K562 (cell line): ENCODE results near the gene SIGLEC6. TPM values are rescaled to one million over a fixed set of nuclear protein-coding genes. Genes with fewer than 3 reads are reported as not detected.

ENCODE experiments used
- ASH1L ChIP-seq: fragments of 450-650 bp; IDR thresholded peaks from 2 replicates; pipeline ENCODE4 v1.6.1; 2018; ENCODE audit warnings: borderline replicate concordance, mild to moderate bottlenecking, low read depth; ENCODE audit not compliant: partially characterized antibody
- FUS ChIP-seq: fragments of 200-400 bp; formaldehyde crosslinking; optimal IDR thresholded peaks from 2 replicates; pipeline ENCODE3; 2017; ENCODE audit warnings: low read depth, low read length
- IFI16 ChIP-seq: fragments of 250-450 bp; sonication (Bioruptor Pico); IDR thresholded peaks from 2 replicates; pipeline ENCODE4 v2.1.2; 2022; ENCODE audit warnings: mild to moderate bottlenecking, inconsistent platforms
- MYC ChIP-seq, 2 experiments: fragments of 250-450 bp in 1 of 2; sonication (Bioruptor Pico) in 1 of 2; IDR thresholded peaks; 2 replicates each; pipeline versions ENCODE4 v1.5.1 to v1.6.1; 2012 to 2021; ENCODE audit warnings: low read depth in 2 of 2, borderline replicate concordance in 1 of 2, improper control_type of control experiment in 1 of 2, low read length in 1 of 2, mild to moderate bottlenecking in 1 of 2, moderate library complexity in 1 of 2
- NR2C1 ChIP-seq, 2 experiments: fragments of 450-650 bp; IDR thresholded peaks; 2 replicates each; pipeline ENCODE4 v1.6.1; 2017; ENCODE audit warnings: mild to moderate bottlenecking in 2 of 2, antibody characterized with exemption in 1 of 2, inconsistent platforms in 1 of 2, missing compliant biosample characterization in 1 of 2, missing genetic modification characterization in 1 of 2
- PHF21A ChIP-seq: fragments of 450-650 bp; IDR thresholded peaks from 2 replicates; pipeline ENCODE4 v1.6.1; 2017; ENCODE audit warnings: low read depth, borderline replicate concordance
- ZZZ3 ChIP-seq: fragments of 450-650 bp; IDR thresholded peaks from 2 replicates; pipeline ENCODE4 v1.6.1; 2016; ENCODE audit warnings: antibody characterized with exemption, mild to moderate bottlenecking, moderate library complexity
- polyA plus RNA-seq, 8 experiments: library from polyadenylated mRNA; depleted of rRNA in 4 of 8; stranded (reverse) in 5 of 8; unstranded in 3 of 8; fragments of >200 nt; fragmentation: Nextera tagmentation in 2 of 8; fragmentation: Illumina TruSeq in 1 of 8; extraction: Ambion mirVana in 2 of 8; extraction: Trizol in 1 of 8; gene quantifications; 2 replicates each; pipeline versions ENCODE4 v1.2.1 to v1.2.3, GENCODE V29; 2011 to 2014; ENCODE audit warnings: inconsistent platforms in 1 of 8, missing spikeins in 1 of 8
- total RNA-seq, 7 experiments: library from RNA; depleted of rRNA in 6 of 7; stranded (reverse); fragments of >200 nt in 6 of 7; fragmentation: Illumina TruSeq in 2 of 7; extraction: Trizol in 2 of 7; gene quantifications; 2 replicates each; pipeline versions ENCODE4 v1.2.1 to v1.2.3, GENCODE V29; 2011 to 2021; ENCODE audit warnings: low replicate concordance in 1 of 7
- TF ChIP-seq, protein P1 (sequence below): sonication (generic); formaldehyde crosslinking; IDR thresholded peaks from 2 replicates; pipeline ENCODE4 v1.8.0; 2023; ENCODE audit warnings: mild to moderate bottlenecking, missing genetic modification reagents
- TF ChIP-seq, protein P2 (sequence below): sonication (generic); formaldehyde crosslinking; IDR thresholded peaks from 2 replicates; pipeline ENCODE4 v1.8.1; 2023; ENCODE audit warnings: mild to moderate bottlenecking, missing genetic modification reagents
- TF ChIP-seq, protein P3 (sequence below): fragments of 250-450 bp; sonication (Bioruptor Pico); IDR thresholded peaks from 2 replicates; pipeline ENCODE4 v1.5.0; 2020; ENCODE audit warnings: mild to moderate bottlenecking
- TF ChIP-seq, protein P4 (sequence below): sonication (generic); formaldehyde crosslinking; IDR thresholded peaks from 2 replicates; pipeline ENCODE4 v1.8.0; 2022; ENCODE audit warnings: mild to moderate bottlenecking, low read depth, missing genetic modification reagents

The SIGLEC6 gene
- total and polyA plus RNA-seq, 9 of the 15 experiments (the other 6 are each of a cell fraction or from before 2014, with no cell fraction given): 0.03 to 17.5 (median 0.71) TPM

DNA sequence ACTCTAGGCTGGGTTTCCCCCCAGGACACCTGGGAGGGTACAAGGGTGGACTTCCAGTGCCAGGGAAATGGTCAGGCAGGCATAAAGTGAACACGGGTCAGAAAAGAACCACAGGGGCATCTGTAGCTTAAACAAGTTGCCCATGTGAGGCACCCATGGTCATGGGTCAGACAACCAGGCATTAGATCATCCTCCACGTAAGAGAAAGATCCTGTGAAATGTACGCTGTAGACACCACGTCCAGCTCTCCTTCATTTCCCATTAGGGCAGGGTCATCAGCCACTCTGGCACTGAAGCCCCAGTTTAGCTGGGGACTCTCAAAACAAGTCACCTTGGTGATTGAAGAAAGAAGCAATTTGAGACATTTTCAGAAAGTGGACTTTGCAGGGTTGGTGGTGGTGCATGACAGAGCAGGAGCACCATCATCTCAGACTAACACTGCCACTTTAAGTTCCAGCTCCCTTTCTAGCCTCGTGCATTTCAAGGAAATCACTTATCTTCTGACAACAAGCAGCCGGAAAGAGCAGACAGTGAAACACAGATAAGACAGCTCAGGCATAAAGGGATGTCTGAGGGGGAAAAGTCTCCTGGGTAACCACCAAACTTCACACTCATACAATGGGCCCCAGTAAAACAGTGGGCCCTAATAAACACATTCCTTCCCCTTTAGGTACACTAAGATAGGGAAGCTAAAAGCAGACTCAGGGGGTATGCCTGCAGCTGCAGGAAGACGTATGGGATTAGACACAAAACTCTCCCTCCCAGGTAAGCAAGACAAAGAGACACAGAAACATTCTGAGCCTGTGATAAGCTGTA is 16.1 kb upstream of the SIGLEC6 start (continued):
- TF ChIP-seq, protein P1, sequence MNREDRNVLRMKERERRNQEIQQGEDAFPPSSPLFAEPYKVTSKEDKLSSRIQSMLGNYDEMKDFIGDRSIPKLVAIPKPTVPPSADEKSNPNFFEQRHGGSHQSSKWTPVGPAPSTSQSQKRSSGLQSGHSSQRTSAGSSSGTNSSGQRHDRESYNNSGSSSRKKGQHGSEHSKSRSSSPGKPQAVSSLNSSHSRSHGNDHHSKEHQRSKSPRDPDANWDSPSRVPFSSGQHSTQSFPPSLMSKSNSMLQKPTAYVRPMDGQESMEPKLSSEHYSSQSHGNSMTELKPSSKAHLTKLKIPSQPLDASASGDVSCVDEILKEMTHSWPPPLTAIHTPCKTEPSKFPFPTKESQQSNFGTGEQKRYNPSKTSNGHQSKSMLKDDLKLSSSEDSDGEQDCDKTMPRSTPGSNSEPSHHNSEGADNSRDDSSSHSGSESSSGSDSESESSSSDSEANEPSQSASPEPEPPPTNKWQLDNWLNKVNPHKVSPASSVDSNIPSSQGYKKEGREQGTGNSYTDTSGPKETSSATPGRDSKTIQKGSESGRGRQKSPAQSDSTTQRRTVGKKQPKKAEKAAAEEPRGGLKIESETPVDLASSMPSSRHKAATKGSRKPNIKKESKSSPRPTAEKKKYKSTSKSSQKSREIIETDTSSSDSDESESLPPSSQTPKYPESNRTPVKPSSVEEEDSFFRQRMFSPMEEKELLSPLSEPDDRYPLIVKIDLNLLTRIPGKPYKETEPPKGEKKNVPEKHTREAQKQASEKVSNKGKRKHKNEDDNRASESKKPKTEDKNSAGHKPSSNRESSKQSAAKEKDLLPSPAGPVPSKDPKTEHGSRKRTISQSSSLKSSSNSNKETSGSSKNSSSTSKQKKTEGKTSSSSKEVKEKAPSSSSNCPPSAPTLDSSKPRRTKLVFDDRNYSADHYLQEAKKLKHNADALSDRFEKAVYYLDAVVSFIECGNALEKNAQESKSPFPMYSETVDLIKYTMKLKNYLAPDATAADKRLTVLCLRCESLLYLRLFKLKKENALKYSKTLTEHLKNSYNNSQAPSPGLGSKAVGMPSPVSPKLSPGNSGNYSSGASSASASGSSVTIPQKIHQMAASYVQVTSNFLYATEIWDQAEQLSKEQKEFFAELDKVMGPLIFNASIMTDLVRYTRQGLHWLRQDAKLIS (CRISPR knock-in tag): no peak; the same call in 1 of the 2 replicates
- TF ChIP-seq, protein P2, sequence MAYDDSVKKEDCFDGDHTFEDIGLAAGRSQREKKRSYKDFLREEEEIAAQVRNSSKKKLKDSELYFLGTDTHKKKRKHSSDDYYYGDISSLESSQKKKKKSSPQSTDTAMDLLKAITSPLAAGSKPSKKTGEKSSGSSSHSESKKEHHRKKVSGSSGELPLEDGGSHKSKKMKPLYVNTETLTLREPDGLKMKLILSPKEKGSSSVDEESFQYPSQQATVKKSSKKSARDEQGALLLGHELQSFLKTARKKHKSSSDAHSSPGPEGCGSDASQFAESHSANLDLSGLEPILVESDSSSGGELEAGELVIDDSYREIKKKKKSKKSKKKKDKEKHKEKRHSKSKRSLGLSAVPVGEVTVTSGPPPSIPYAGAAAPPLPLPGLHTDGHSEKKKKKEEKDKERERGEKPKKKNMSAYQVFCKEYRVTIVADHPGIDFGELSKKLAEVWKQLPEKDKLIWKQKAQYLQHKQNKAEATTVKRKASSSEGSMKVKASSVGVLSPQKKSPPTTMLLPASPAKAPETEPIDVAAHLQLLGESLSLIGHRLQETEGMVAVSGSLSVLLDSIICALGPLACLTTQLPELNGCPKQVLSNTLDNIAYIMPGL (CRISPR knock-in tag): no peak
- TF ChIP-seq FUS (no peak), IFI16 (CRISPR knock-in tag) (no peak), ZZZ3 (no peak), PHF21A (no peak), MYC (IDR thresholded peaks at IDR 0.05; ENCODE audit: low read depth, low read length) (peak; percentile 98), MYC (CRISPR knock-in tag; IDR thresholded peaks at IDR 0.05; ENCODE audit: borderline replicate concordance, low read depth) (peak; percentile 51; the same call in 1 of the 2 replicates), ASH1L (no peak), NR2C1 (IDR thresholded peaks at IDR 0.05) (no peak), NR2C1 (tag; IDR thresholded peaks at IDR 0.05) (peak; percentile 56; the same call in 1 of the 2 replicates)
- TF ChIP-seq, protein P3, sequence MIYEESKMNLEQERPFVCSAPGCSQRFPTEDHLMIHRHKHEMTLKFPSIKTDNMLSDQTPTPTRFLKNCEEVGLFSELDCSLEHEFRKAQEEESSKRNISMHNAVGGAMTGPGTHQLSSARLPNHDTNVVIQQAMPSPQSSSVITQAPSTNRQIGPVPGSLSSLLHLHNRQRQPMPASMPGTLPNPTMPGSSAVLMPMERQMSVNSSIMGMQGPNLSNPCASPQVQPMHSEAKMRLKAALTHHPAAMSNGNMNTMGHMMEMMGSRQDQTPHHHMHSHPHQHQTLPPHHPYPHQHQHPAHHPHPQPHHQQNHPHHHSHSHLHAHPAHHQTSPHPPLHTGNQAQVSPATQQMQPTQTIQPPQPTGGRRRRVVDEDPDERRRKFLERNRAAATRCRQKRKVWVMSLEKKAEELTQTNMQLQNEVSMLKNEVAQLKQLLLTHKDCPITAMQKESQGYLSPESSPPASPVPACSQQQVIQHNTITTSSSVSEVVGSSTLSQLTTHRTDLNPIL: no peak
- TF ChIP-seq, protein P4, sequence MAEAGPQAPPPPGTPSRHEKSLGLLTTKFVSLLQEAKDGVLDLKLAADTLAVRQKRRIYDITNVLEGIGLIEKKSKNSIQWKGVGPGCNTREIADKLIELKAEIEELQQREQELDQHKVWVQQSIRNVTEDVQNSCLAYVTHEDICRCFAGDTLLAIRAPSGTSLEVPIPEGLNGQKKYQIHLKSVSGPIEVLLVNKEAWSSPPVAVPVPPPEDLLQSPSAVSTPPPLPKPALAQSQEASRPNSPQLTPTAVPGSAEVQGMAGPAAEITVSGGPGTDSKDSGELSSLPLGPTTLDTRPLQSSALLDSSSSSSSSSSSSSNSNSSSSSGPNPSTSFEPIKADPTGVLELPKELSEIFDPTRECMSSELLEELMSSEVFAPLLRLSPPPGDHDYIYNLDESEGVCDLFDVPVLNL (CRISPR knock-in tag): no peak
